ENCODE data around the gene IER3.
A peak's percentile ranks its signal among the peaks of the same experiment; 100 is the strongest.
"Not testable (repeated sequence)": the region's sequence is repeated elsewhere in the genome, so short reads cannot be mapped to it uniquely, and the experiment has no call there.

The IER3 gene

GRCh38 chr6:30723843-30724741 lies 20.3 kb downstream of the IER3 start:
- DNase-seq: not testable (repeated sequence)

GRCh38 chr6:30723159-30723842 lies 21.0 kb downstream of the IER3 start:
- not testable (repeated sequence) for DNase-seq

- DNase-seq: peak; percentile 68 to 81 (median 77)
Observed at GRCh38 chr6:30722280-30723112, 21.9 kb downstream of the IER3 start.

GRCh38 chr6:30722025-30722279 lies 22.4 kb downstream of the IER3 start:
- DNase-seq: not testable (repeated sequence)

GRCh38 chr6:30721198-30722024 lies 22.9 kb downstream of the IER3 start:
- DNase-seq: peak; percentile 92 to 96 (median 94)

- DNase-seq: peak in 4 of 5 experiments; percentile 32 to 79 (median 44)
Observed at GRCh38 chr6:30720738-30721197, 23.6 kb downstream of the IER3 start.

- peak; percentile 92 to 99 (median 92) for DNase-seq
Observed at GRCh38 chr6:30719791-30720737, 24.3 kb downstream of the IER3 start, which contains the start of gene TUBB. TUBB (plus strand) TSS chr6:30720352; CDS start chr6:30720507, 155 bp downstream.

GRCh38 chr6:30719356-30719755 lies 25.0 kb downstream of the IER3 start:
- no peak for DNase-seq

- DNase-seq: not testable (repeated sequence)
Observed at GRCh38 chr6:30717845-30718720, 26.3 kb downstream of the IER3 start.

GRCh38 chr6:30717129-30717844 lies 27.1 kb downstream of the IER3 start, which contains the start of gene MDC1:
MDC1 (minus strand) TSS chr6:30717281; CDS start chr6:30715175, 2,106 bp downstream.
- DNase-seq: peak; percentile 90 to 100 (median 99)

- no peak for DNase-seq
Observed at GRCh38 chr6:30716879-30717128, 27.5 kb downstream of the IER3 start.

- no peak for DNase-seq
Observed at GRCh38 chr6:30714263-30714662, 30.1 kb downstream of the IER3 start.

- no peak for DNase-seq
Observed at GRCh38 chr6:30712441-30712945, 31.9 kb downstream of the IER3 start.

GRCh38 chr6:30711758-30712380 lies 32.5 kb downstream of the IER3 start:
- DNase-seq: peak in 1 of 5 experiments; percentile 61

GRCh38 chr6:30709101-30709868 lies 35.1 kb downstream of the IER3 start:
- DNase-seq: no peak

GRCh38 chr6:30707281-30707850 lies 37.0 kb downstream of the IER3 start:
- DNase-seq: no peak

- DNase-seq: no peak
Observed at GRCh38 chr6:30705620-30706019, 38.7 kb downstream of the IER3 start.

Measured in T-helper 2 cell (primary cell).